Measurements from ENCODE around the gene PIK3R4. TPM values are rescaled to one million over a fixed set of nuclear protein-coding genes. Genes with fewer than 3 reads are reported as not detected.

PIK3R4 gene
- total RNA-seq, 2 donors from 2014 or later: 18.2 to 21.7 TPM

DNA sequence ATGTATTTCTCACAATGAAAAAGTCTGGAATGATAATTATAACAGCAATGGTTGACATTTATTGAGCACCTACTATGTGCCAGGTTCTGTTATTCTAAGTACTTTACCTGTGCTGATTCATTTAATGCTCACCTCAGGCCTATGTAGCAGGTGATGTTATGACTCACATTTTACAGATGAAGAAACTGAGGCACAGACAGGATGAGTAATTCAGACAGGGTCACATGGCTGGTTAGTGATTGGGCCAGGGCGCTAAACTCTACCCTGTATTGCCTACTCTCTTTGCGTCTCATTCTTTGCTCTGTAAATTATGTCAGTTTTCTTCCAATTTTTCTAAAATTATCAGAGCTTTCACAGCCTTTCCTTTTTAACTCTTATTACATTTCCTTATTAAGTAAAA, 98.3 kb downstream of the PIK3R4 start:
- intact Hi-C loops (cut with DNase I): no loop called here
- TF ChIP-seq CTCF (IDR thresholded peaks at IDR 0.05): no peak

GRCh38 chr3:130645261-130645660, 101.4 kb downstream of the PIK3R4 start:
- DNase-seq: no peak
- H3K27ac ChIP-seq: no peak overlapping the region

More for the DNA sequence above, 98.3 kb downstream of the PIK3R4 start:
- no peak for DNase-seq
- Histone ChIP-seq H3K36me3 (no peaks in the 10 kb centered on the region), H3K4me1 (no peaks in the 10 kb centered on the region), H3K27me3 (no peaks in the 10 kb centered on the region), H3K4me3 (no peak overlapping the region), H3K27ac (no peak overlapping the region), H3K9ac (ENCODE audit: low read depth in 2 of 2, low read length in 2 of 2) (no peak overlapping the region), H3K9me3 (no peaks in the 10 kb centered on the region)

DNA sequence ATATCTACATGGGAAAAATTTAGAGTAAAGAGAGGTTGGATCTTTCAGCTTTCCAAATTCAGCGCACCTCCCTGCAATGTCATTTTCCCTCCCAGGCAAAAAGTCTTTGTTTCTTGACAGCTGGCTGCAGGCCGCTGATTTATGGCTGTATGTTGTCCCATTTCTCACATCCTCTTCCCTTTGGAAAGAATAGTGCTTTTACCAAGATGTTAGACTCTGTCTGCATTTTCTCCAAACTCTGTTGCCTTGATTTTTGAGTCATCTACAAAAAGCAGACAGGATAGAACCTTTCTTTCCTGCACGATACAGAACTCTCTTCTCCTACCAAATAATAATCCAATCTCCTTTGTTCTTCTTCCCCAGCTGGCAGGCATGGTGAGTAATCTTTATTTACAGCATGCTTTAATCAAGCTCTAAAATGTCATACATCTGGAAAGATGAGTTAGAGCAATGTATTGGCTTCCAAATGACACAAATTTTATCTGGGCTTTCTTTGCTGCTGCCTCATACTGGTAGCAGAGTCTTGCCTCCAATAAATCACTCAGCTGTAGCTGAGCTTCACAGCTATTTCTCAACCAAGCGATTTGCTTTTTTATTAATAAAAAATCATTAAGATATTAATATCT, 101.9 kb downstream of the PIK3R4 start:
- Histone ChIP-seq H3K9ac (ENCODE audit: low read depth in 2 of 2, low read length in 2 of 2) (no peak overlapping the region), H3K9me3 (no peaks in the 10 kb centered on the region), H3K27me3 (no peaks in the 10 kb centered on the region), H3K36me3 (no peaks in the 10 kb centered on the region), H3K27ac (no peak overlapping the region), H3K4me3 (no peak overlapping the region), H3K4me1 (no peaks in the 10 kb centered on the region)
- no peak for DNase-seq
- intact Hi-C loops (cut with DNase I): no loop called here
- TF ChIP-seq CTCF (IDR thresholded peaks at IDR 0.05): no peak

More at GRCh38 chr3:130645261-130645660, 101.4 kb downstream of the PIK3R4 start:
- Histone ChIP-seq H3K36me3 (no peaks in the 10 kb centered on the region), H3K9me3 (no peaks in the 10 kb centered on the region), H3K4me3 (no peak overlapping the region), H3K4me1 (no peaks in the 10 kb centered on the region), H3K27me3 (no peaks in the 10 kb centered on the region), H3K9ac (ENCODE audit: low read depth in 2 of 2, low read length in 2 of 2) (no peak overlapping the region)
- intact Hi-C loops (cut with DNase I): no loop called here
- TF ChIP-seq CTCF (IDR thresholded peaks at IDR 0.05): no peak

- Histone ChIP-seq H3K36me3 (no peaks in the 10 kb centered on the region), H3K9ac (ENCODE audit: low read depth in 2 of 2, low read length in 2 of 2) (no peak overlapping the region), H3K9me3 (no peaks in the 10 kb centered on the region), H3K4me3 (no peak overlapping the region), H3K4me1 (no peaks in the 10 kb centered on the region), H3K27me3 (no peaks in the 10 kb centered on the region), H3K27ac (no peak overlapping the region)
- no peak for DNase-seq
- TF ChIP-seq CTCF (IDR thresholded peaks at IDR 0.05): no peak
- intact Hi-C loops (cut with DNase I): no loop called here
Measured at GRCh38 chr3:130640027-130640426, 106.6 kb downstream of the PIK3R4 start.

GRCh38 chr3:130636480-130637234, 110.0 kb downstream of the PIK3R4 start:
- no peaks in the 10 kb centered on the region for H3K36me3 ChIP-seq
- no peaks in the 10 kb centered on the region for H3K27me3 ChIP-seq
- no peak for DNase-seq
- H3K4me1 ChIP-seq: no peaks in the 10 kb centered on the region
- no peaks in the 10 kb centered on the region for H3K9me3 ChIP-seq
- TF ChIP-seq CTCF (IDR thresholded peaks at IDR 0.05): no peak
- intact Hi-C loops (cut with DNase I): no loop called here
- no peak overlapping the region for H3K9ac ChIP-seq (ENCODE audit: low read depth in 2 of 2, low read length in 2 of 2)
- no peak overlapping the region for H3K27ac ChIP-seq
- H3K4me3 ChIP-seq: no peak overlapping the region

Data from colonic mucosa (tissue), 4 donors.